GM12801 (cell line): Measurements from ENCODE around the gene MRPS5.

ENCODE experiments used
- CTCF ChIP-seq: IDR thresholded peaks from one replicate; pipeline ENCODE4 v1.5.1; 2011; ENCODE audit warnings: control low read depth; ENCODE audit not compliant: insufficient read length; ENCODE audit errors: extremely low read depth

Gene MRPS5

GRCh38 chr2:95062242-95063085 is 59.1 kb downstream of the MRPS5 start:
- TF ChIP-seq CTCF = no peak

GRCh38 chr2:95061601-95062183 is 59.9 kb downstream of the MRPS5 start:
- no peak for TF ChIP-seq CTCF

DNA sequence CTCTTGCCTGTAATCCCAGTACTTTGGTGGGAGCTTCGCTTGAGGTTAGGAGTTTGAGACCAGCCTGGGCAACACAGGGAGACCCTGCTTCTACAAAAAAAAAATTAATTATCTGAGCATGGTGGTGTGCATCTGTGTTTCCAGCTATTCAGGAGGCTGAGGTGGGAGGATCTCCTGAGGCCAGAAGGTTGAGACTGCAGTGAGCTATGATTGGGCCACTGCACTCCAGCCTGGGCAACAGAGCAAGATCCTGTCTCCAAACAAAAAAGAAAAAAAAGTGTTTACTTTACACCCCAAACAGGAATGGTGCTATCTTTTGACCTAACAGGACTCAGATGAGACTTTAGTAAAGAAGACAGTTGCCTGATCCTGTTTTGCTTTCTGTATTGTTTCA is 60.5 kb downstream of the MRPS5 start:
- no peak for TF ChIP-seq CTCF

DNA sequence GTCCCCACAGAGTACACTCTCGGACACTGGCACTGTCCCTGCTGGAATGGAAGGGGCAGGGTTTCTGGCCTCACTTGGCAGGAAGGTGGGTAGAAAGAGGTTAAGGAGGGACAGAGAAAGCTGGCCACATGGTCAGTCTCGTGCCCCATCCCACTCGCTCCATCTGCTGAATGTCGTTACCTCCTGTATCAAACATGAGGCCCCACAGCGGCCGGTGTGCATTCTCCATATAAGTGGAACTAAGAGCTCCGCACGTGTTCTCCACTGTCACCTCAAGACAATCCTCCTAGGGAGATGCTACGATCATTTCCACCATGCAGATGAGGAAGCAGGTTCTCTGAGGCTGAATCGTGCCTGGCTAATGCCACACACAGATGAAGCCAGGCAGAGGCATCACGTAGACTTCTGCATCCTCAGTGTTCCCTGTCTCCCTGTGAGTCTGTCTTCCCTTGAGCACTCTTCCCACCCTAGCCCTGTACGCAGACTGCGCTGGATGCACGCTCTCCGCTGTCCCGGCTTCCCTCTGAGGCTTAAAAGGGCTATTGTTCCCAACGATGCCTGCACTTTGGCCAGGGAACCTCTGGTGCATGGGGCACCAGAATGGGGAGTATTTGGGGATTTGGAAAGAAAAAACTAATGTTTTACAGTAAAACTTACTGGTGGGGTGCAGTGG is 61.0 kb downstream of the MRPS5 start:
- no peak for TF ChIP-seq CTCF

DNA sequence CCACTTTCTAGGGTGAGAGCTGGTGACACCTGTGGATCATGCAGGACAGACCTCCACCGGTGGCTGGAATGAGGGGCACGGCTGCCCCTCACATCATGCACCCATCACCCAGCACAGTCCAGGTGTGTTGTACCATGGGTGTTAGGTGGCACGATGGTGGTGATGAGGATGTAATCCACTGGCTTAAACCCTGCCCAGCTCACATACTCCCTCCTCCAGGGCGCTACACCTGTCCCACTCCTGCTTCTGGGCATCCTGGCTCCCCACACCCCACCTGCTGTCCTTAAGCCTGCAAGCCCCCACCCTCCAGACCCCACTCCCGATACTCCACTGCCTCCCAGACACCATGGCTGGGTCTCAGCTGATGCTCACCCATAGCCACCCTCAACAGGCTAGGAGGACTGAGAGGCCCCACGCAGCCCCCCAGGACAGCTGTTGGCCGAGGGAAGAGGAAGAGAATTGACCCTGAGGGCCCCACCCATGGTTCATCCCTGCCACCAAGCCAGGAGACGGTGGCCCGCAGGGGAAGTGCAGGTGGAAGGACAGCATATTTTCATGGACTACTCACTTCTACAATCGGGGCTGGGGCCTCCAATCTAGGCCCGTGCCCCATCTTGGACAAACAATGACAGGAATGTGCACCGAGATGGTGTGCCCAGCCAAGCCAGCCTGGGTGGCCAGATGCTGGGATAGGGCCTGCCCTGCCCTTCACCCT is 61.8 kb downstream of the MRPS5 start:
- TF ChIP-seq CTCF = no peak

DNA sequence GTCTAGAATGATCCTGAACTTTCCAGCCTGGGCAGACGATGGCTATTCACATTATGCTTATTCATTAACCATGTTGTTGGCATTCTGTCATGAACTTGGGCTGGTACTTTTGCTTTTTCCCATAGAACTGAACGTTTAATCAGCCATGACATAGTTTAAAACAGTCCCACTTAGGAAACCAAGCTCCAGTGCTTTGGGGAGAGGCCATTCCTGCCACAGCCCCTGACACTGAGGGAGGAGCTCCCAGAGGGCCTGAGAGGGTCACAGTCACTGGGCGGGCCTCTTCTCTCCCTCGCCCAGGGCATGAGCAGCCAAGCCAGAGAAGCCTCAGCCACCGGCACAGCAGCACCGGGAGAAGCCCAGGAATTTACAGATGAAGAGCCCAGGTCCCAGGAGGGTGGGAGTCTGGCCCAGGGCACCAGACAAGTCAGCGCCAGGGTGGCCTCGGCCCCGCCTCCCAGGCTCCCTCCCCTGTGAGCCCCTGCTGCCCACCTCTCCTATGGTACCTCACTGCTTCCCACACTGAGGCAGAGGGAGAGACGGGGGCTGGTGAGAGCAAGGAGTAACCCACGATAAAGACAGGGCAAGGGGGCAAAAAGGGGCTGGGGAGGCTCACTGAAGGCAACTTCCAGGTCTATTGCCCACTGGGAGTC is 62.5 kb downstream of the MRPS5 start:
- no peak for TF ChIP-seq CTCF
